SU-DHL-6 (cell line): Measurements from ENCODE around the gene SNX9.

Source experiments
- H2AFZ ChIP-seq: fragments of 200-600 bp; sonication (generic); 2 replicates; pipeline ENCODE4 v1.6.1; 2014; ENCODE audit warnings: low read depth, mild to moderate bottlenecking, moderate library complexity, mixed read lengths, antibody characterized with exemption, low read length; ENCODE audit not compliant: severe bottlenecking
- H3F3A ChIP-seq: fragments of 200-600 bp; shearing (Covaris generic); 2 replicates; pipeline ENCODE4 v1.6.0; 2016; ENCODE audit warnings: antibody characterized with exemption, mild to moderate bottlenecking; ENCODE audit not compliant: insufficient read depth
- H3K27ac ChIP-seq: fragments of 200-600 bp; sonication (generic); 2 replicates; pipeline ENCODE4 v1.5.1; 2016; ENCODE audit warnings: low read depth, mild to moderate bottlenecking, low read length, moderate library complexity, mixed read lengths
- H3K27me3 ChIP-seq: fragments of 200-600 bp; sonication (generic), shearing (Covaris generic); 2 replicates; pipeline ENCODE4 v1.6.0; 2014; ENCODE audit warnings: mild to moderate bottlenecking, low read length
- H3K36me3 ChIP-seq: fragments of 200-600 bp; sonication (generic); 2 replicates; pipeline ENCODE4 v1.6.1; 2014; ENCODE audit warnings: mild to moderate bottlenecking, low read length, mixed read lengths
- H3K4me2 ChIP-seq: fragments of 300-600, 200-600 bp; shearing (Covaris generic), sonication (generic); 2 replicates; pipeline ENCODE4 v1.6.0; 2014; ENCODE audit warnings: low read length, low read depth, mild to moderate bottlenecking; ENCODE audit not compliant: poor library complexity, severe bottlenecking
- H3K4me3 ChIP-seq: fragments of 200-600 bp; sonication (generic); 2 replicates; pipeline ENCODE4 v1.5.1; 2014; ENCODE audit warnings: antibody characterized with exemption, low read length, mild to moderate bottlenecking, mixed read lengths; ENCODE audit not compliant: insufficient read depth, poor library complexity, severe bottlenecking
- H3K79me2 ChIP-seq: fragments of 200-600 bp; sonication (generic); 2 replicates; pipeline ENCODE4 v1.6.1; 2014; ENCODE audit warnings: mild to moderate bottlenecking, low read length, moderate library complexity; ENCODE audit not compliant: insufficient read depth
- H3K9ac ChIP-seq: fragments of 200-600 bp; sonication (generic); 2 replicates; pipeline ENCODE4 v1.7.0; 2014; ENCODE audit warnings: mild to moderate bottlenecking, low read length
- H3K9me2 ChIP-seq: fragments of 200-600 bp; sonication (generic); replicated peaks from 2 replicates; pipeline ENCODE4 v1.6.1; 2014; ENCODE audit warnings: low read length; ENCODE audit not compliant: insufficient read depth
- H3K9me3 ChIP-seq: fragments of 200-600 bp; sonication (generic); 2 replicates; pipeline ENCODE4 v1.6.1; 2014; ENCODE audit warnings: low read length, mixed read lengths; ENCODE audit not compliant: insufficient read depth
- H4K20me1 ChIP-seq: fragments of 200-600 bp; sonication (generic); 2 replicates; pipeline ENCODE4 v1.6.1; 2014; ENCODE audit warnings: low read depth, mild to moderate bottlenecking, antibody characterized with exemption, low read length, moderate library complexity, mixed read lengths
- EZH2phosphoT487 ChIP-seq: fragments of 200-600 bp; sonication (generic), shearing (Covaris generic); conservative IDR thresholded peaks from 2 replicates; pipeline ENCODE4 v1.6.1; 2018; ENCODE audit warnings: mild to moderate bottlenecking, antibody characterized with exemption, low read length, moderate library complexity, mixed read lengths
- TF ChIP-seq, protein P1 (sequence below): fragments of 200-600 bp; sonication (generic); IDR thresholded peaks from one replicate; pipeline ENCODE4 v1.5.1; 2017; ENCODE audit warnings: antibody characterized with exemption, mild to moderate bottlenecking, low read length, moderate library complexity; ENCODE audit not compliant: insufficient read depth, poor library complexity, severe bottlenecking

Gene SNX9

DNA sequence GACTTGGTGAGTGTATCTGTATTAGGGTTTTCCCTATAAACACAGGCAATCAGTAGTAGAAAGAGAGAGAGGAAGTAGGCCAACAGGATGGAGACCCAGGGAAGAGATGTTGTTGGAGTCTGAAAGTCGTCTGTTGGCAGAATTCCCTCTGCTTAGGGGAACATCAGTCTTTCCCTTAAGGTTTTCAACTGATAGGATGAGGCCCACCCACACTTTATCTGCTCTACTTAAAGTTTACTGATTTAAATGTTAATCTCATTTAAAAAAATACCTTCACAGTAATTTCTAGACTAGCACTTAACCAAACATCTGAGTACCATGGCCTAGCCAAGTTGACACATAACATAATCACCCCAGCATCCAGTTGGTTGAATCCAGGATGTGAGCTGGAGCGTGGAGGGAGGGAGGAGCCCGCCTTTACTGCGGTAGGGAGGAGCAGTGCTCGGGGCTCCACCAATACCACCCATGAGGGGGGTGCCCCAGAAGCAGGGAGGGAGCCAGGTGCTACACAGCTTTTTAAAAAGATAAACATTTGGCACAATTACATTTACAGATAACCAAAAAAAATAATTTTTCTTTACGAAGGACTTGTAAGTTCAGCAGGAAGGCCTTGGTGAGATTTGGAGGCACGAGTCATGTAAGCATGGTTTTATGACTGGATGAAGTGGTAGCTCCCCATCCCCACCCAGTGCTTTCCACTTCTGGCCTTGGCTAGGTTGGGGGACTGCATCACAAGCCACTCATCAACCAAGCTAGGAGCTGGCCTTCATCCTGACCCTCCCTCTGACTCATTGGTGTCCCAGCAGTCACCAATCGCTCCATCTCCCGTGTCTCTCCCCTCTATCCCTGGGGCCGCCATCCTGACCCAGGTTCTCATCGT, 18.4 kb upstream of the SNX9 start:
- no peak overlapping the region for H3K4me3 ChIP-seq
- no peaks in the 10 kb centered on the region for H3K79me2 ChIP-seq
- no peaks in the 10 kb centered on the region for H4K20me1 ChIP-seq
- H3K9ac ChIP-seq, result no peak overlapping the region
- no peak overlapping the region for H3K27ac ChIP-seq
- H3F3A ChIP-seq, result no peaks in the 10 kb centered on the region
- no peaks in the 10 kb centered on the region for H3K9me3 ChIP-seq
- no peak for TF ChIP-seq EZH2phosphoT487
- TF ChIP-seq, protein P1, sequence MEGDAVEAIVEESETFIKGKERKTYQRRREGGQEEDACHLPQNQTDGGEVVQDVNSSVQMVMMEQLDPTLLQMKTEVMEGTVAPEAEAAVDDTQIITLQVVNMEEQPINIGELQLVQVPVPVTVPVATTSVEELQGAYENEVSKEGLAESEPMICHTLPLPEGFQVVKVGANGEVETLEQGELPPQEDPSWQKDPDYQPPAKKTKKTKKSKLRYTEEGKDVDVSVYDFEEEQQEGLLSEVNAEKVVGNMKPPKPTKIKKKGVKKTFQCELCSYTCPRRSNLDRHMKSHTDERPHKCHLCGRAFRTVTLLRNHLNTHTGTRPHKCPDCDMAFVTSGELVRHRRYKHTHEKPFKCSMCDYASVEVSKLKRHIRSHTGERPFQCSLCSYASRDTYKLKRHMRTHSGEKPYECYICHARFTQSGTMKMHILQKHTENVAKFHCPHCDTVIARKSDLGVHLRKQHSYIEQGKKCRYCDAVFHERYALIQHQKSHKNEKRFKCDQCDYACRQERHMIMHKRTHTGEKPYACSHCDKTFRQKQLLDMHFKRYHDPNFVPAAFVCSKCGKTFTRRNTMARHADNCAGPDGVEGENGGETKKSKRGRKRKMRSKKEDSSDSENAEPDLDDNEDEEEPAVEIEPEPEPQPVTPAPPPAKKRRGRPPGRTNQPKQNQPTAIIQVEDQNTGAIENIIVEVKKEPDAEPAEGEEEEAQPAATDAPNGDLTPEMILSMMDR, result no peak
- no peak overlapping the region for H2AFZ ChIP-seq
- no peaks in the 10 kb centered on the region for H3K27me3 ChIP-seq
- no peak overlapping the region for H3K4me2 ChIP-seq
- H3K36me3 ChIP-seq, result no peaks in the 10 kb centered on the region
- H3K9me2 ChIP-seq, result no peaks in the 10 kb centered on the region

DNA sequence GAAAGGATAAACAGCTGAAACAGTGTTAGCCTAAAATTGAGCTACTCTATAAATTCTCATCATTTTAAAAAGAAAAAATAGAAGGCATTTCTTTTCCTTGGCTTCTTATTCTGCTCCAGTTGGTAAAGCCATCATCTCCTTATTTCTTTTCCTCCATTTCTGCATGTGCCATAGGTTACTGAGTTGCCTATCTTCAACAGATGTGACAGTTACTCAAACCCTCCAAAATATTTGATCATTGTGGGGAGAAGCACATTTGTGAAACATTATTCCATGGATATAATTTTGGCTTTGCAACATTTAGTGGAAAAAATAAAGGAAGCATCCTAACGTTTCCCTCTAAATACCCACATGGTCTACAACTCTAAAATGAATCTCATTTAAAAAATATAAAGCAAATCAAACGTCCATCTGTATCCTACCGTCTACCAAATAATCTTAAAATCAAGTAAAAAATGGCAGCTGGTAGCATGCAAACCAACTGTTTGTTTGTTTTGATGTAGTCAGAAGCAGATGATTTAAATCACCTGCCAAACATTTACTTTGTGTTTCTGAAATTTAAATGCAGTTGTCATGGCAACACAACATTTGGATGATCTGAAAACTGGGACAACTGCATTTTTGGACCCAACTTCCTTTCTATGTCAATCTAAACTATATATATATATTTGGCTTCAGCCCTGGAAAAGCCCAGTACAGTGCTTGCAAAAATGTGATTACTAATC, 16.8 kb upstream of the SNX9 start:
- H3K9ac ChIP-seq, result no peak overlapping the region
- H2AFZ ChIP-seq, result no peak overlapping the region
- no peak overlapping the region for H3K27ac ChIP-seq
- no peaks in the 10 kb centered on the region for H3K27me3 ChIP-seq
- H3K4me3 ChIP-seq, result no peak overlapping the region
- no peaks in the 10 kb centered on the region for H3K9me2 ChIP-seq
- no peaks in the 10 kb centered on the region for H3K36me3 ChIP-seq
- H3K79me2 ChIP-seq, result no peaks in the 10 kb centered on the region
- TF ChIP-seq EZH2phosphoT487, result no peak
- TF ChIP-seq, protein P1, result no peak
- no peaks in the 10 kb centered on the region for H3F3A ChIP-seq
- H3K4me2 ChIP-seq, result no peak overlapping the region
- no peaks in the 10 kb centered on the region for H4K20me1 ChIP-seq
- H3K9me3 ChIP-seq, result no peaks in the 10 kb centered on the region

DNA sequence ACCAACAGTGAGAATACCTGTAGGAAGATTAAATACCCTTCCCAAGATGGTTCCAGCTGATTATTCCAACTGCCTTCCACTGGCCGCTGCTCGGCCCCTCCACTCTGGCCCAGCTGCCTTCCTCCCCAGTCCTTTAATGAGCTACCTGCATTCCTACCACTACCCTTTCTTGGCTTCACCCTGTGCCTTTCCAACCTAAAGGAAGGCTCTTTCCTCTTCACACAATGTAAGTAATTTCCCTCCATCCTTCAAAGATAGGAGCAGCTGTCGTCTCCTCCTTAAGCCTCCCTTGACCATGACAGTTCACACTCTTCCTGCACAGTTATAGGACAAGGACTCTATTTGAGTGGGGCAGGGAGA, 16.2 kb upstream of the SNX9 start:
- H3K4me2 ChIP-seq, result no peak overlapping the region
- H3K4me3 ChIP-seq, result no peak overlapping the region
- no peak overlapping the region for H3K27ac ChIP-seq
- H3K9ac ChIP-seq, result no peak overlapping the region
- H4K20me1 ChIP-seq, result no peaks in the 10 kb centered on the region
- H3F3A ChIP-seq, result no peaks in the 10 kb centered on the region
- H3K79me2 ChIP-seq, result no peaks in the 10 kb centered on the region
- no peaks in the 10 kb centered on the region for H3K36me3 ChIP-seq
- TF ChIP-seq EZH2phosphoT487, result no peak
- TF ChIP-seq, protein P1, result no peak
- no peaks in the 10 kb centered on the region for H3K9me3 ChIP-seq
- no peaks in the 10 kb centered on the region for H3K9me2 ChIP-seq
- H3K27me3 ChIP-seq, result no peaks in the 10 kb centered on the region
- no peak overlapping the region for H2AFZ ChIP-seq
